EH (cell line): ENCODE results near the gene KCNIP4.
A peak's percentile ranks its signal among the peaks of the same experiment; 100 is the strongest.

ENCODE experiments used
- DNase-seq: peaks from one replicate; pipeline ENCODE4 v3.0.0-alpha.2; 2015; ENCODE audit warnings: low read depth

KCNIP4 gene

GRCh38 chr4:21571100-21571499 lies 377.5 kb downstream of the KCNIP4 start:
- DNase-seq, result no peak

DNA sequence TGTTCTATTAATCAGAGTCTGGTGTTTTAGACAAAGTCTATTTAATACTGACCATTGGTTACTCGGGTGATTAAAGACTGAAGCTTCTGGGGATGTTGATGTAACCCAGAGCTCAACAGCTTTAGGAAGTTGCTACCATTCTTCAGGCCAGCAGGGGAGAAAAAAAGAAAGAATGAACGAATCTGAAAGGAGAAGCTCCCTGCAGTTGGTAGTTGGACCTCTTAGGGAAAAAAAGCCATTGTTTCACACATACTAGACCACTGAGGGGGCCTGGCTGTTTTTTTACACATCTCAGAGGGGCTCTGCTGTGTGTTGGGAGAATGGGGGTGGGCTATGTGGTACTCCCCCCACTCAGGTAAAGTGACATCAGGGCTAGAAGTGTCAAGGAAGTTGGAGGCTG lies 378.9 kb downstream of the KCNIP4 start:
- DNase-seq, result no peak

- no peak for DNase-seq
Measured at GRCh38 chr4:21555083-21555482, 393.5 kb downstream of the KCNIP4 start.

GRCh38 chr4:21554500-21554899 lies 394.1 kb downstream of the KCNIP4 start:
- DNase-seq, result no peak

DNA sequence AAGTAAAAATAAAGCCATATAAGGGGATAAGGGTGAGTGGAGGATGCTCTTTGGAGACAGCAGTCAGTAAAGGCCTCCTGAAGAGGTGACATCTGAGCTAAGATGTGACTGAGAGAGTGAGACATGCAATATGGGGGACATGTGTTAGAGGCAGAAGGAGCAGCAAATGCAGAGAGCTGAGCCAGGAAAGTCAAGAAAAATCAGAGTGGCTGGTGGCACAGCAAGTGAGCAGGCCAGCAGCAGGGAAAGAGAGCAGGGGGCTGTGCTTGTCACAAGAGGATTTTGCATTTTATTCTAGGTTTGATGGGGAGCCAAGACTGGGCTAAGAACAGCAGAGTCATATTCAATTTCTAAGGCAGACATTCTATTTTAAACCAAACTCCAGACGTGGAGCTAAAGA lies 394.5 kb downstream of the KCNIP4 start:
- DNase-seq, result no peak

GRCh38 chr4:21552455-21552854 lies 396.1 kb downstream of the KCNIP4 start:
- DNase-seq, result no peak

- DNase-seq, result no peak
Measured at GRCh38 chr4:21544955-21545354, 403.6 kb downstream of the KCNIP4 start.

- no peak for DNase-seq
Measured at GRCh38 chr4:21544415-21544814, 404.2 kb downstream of the KCNIP4 start.

DNA sequence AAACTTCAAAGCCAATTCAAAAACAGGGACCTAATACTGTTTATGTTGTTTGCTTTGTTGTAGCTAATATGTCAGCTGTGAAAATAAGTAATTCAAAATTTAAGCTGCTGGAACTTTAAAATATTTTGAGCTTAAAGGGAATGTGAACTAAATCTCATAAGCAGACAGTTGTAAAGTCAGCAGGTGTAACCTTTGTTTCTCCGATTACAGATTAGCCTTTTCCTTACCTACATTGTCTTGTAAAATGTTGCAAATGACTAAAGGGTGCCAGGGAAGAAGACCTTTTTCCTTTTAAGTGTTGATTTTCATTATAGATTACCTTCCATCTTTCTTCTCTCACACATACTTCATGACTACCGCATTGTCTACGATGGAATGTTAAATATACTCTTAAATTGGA lies 405.1 kb downstream of the KCNIP4 start:
- DNase-seq, result no peak

DNA sequence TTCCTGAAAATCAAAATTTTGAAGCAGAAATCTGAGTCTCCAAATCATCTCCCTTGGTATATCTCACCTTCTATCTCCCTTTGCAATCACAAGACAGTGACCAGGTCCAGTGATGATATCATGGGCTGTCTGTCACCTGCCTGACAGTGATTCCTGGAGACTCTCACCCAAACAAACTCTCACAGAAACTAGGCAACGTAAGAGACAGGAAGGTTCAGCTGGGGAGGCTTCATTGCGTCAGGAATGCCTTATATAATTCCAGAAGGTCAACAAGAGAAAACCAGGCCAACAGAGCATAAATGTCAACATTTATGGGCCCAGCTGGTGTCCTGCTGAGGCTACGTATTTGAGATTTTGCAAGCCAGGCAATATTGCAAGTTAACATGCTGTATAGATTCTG lies 412.7 kb downstream of the KCNIP4 start:
- no peak for DNase-seq

DNA sequence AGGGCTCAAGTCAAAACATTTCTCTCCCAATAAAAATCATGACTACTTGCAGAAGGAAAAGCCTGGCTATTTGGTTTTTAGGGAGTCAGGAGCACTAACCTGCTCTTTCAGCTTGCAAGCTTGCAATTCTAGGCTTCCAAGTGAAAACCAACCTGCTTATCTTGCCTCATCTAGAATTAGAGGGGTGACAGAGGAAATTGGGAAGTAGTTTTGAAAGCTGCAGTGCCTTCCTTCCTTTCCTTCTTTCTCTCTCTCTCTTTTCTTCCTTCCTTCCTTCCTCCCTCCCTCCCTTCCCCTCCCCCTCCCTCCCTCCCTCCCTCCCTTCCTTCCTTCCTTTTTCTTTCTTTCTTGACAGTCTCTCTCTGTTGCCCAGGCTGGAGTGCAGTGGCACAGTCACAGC lies 417.5 kb downstream of the KCNIP4 start:
- no peak for DNase-seq

DNA sequence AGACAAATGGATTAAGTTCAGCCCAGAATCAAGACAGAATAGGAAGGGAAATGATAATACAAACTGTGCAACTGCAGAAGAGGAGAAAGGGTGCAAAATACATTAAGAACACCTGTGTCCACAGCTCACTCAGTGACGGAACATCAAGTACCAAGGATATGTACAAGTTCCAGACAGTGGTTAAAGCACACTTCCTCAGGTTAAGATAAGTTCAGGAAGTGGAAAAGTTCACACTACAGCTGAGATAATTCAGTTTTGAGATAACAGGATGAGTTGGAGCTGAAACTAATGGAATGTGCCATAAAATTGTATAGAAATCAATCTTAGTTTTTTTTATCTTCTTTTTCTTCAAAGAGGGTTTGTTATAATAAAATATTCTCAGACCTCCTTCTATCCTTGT lies 419.4 kb downstream of the KCNIP4 start:
- DNase-seq, result no peak

- DNase-seq, result no peak
Measured at GRCh38 chr4:21522296-21522695, 426.3 kb downstream of the KCNIP4 start.

GRCh38 chr4:21517126-21517859 lies 431.3 kb downstream of the KCNIP4 start:
- DNase-seq, result no peak

- DNase-seq, result no peak
Measured at GRCh38 chr4:21514022-21514694, 434.4 kb downstream of the KCNIP4 start.

GRCh38 chr4:21512353-21512752 lies 436.2 kb downstream of the KCNIP4 start:
- DNase-seq, result peak; percentile 39

- peak; percentile 24 for DNase-seq
Measured at GRCh38 chr4:21507439-21507838, 441.1 kb downstream of the KCNIP4 start.

- no peak for DNase-seq
Measured at GRCh38 chr4:21490682-21491081, 457.9 kb downstream of the KCNIP4 start.

DNA sequence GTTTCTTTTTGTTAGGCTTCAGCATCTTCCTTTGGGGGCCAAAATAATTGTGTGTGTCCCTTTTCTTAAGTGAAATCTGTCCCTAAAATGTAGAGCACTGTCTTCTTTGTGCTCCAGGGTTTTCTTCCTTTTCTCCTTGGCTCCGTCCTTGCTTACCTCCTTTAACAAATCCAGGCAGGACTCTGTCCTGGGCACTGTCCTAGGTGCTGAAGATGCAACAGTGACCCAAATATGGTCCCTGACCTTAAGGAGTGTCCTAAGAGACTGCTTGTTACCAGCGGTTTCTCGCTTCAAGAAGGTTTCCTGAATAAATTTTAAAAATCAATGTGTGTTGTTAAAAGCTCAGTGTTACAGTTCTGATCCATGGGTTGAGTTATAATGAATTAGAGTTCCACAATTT lies 471.8 kb downstream of the KCNIP4 start:
- DNase-seq, result peak; percentile 1

- DNase-seq, result no peak
Measured at GRCh38 chr4:21474195-21474594, 474.4 kb downstream of the KCNIP4 start.

GRCh38 chr4:21470535-21470934 lies 478.0 kb downstream of the KCNIP4 start:
- peak; percentile 56 for DNase-seq

DNA sequence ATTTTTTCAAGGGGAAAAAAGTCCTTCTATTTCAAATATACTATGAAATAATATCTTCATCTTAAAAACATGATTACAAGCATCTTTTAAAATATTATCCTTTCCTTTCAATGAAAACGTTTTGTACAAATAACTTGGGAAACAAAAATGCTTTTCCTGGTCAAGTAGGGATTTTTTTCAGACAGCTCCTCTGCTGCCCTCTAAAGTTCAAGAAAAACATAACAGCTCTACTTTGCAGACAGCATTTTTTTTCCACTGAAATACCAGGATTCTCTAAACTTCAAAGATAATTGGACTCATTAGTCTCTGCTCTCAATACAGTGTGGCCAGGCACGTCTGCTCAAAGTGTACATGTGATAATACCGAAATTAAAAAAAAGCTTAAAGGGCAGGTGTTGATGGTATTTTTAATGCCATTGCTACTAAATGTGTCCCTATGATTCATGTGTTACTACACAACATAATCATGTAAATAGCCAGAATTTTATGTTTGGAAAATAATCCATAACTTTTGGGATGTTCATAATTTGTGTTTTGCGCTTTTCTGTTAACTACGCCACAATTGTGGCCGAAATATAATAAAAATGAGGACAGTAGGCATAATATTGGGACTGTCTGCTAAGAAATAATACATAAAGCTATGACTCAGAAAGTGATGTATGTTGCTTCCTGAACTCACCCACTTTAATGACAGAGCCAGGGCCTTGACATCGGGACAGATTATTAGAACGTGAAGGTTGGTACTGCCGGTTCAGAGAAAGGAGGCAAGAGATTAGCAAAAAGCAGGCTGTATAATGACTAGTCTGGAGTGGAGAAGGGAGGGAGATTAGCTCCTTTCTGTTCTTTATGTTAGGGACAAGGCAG lies 478.9 kb downstream of the KCNIP4 start:
- DNase-seq, result peak; percentile 20

DNA sequence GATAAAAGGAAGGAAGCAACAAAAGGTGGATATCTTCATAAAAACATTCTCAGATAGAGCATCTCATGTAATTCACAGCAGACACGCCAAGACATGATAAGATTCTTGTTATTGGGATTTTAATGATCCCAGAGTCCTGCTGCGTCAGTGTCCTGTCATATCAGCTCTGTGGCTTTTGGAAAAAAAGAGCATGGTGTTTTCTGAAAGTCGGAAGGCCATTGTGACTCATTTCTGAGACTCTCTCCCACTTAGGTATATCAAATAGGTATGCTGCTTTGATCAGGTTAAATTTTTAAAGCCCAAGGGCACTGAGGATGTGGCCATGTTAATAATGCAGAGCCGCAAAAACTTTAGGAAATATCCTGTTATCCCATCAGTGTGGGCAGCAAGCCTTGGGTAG lies 481.0 kb downstream of the KCNIP4 start:
- DNase-seq, result no peak
